COR-L47 (cell line): ENCODE measurements around the gene NOP56.

ENCODE experiments used
- DNase-seq: peaks from one replicate; lab custom pipeline; 2025; lab: John Stamatoyannopoulos, UW

NOP56 gene

DNA sequence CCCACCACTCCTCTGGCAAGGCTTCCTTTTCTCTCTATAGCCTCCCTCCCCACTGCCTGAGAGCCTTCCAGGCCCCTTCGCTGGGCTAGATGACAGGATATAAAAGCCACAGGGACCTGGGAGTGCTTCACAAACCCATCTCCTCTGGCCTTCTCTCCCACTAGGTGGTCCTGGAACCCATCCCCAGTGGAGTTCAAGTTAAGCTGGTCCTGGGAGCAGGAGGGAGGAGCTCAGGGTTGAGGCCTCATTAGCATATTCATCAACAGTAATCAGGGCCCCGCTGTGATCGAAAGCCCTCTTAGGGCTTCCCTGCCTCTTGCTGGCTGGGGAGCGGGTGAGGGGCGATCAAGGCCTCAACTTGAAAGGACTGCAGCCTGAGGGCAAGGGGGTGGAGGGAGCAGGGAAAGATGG is 49.2 kb downstream of the NOP56 start:
- DNase-seq, result no peak

- no peak for DNase-seq
These were observed 51.5 kb downstream of the NOP56 start for GRCh38 chr20:2703716-2704475.

GRCh38 chr20:2705931-2706645 is 53.7 kb downstream of the NOP56 start:
- DNase-seq, result no peak

DNA sequence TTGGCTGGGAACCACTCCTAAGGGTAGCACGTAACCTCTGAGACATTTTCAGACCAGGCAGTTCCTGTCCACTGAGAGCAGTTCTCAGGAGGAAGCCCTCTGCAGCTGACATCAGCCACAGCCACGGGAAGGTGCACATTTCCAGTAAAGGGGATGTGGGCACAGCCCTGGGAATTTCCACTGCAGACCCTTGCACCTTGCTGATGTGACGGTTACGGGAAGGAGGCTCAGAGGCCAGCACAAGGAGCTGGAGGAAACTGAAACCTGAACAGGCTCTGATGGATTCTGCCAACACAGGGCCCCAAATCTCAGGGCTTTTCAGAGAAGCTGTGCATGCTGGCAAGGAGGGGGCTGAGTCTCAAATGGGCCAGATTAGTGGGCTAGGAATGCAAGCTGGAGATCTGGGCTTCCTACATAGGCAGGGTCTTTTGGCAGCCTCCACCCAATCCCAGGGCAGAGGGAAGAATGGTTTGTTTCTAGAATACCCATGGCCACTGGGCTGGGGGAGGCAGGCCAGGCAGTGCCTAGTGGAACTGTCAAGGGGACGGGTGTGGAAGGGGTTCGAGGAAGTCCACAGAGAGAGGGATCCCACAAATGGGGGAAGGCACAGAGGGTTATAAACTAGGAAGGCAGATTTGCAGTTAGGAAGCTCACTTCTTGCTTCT is 54.4 kb downstream of the NOP56 start:
- DNase-seq, result no peak

DNA sequence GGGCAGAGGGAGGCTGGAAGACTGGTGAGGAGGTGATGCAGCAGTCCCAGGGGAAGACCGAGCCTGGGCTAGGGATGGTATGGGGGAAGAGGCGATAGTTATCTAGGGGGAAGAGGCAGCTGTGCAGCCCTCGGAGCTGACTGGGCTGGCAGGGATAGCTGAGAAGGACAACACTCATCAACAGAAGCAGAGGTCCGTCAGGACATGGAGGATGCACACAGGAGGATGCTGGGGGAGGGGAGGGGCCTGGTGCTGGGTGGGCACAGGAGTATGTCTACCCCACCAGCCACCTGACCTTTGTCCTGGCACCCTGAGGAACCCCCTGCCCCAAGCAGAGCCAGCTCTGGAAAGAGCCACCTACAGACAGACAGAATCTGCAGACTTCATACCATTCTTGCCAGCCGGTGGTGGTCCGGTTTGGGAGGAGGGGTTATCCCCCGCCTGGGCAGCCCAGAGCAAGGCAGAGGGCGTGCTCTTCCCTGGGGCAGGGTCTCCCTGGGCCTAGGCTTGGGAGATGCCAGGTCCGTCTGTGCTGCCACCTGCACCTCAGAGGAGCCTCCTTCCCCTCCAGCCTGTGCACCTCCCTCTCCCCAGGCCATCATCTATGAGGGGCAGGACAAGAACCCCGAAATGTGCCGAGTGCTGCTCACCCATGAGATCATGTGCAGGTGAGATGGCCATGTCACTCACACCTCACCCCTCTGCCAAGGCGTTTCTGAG is 55.1 kb downstream of the NOP56 start:
- DNase-seq, result no peak
